Measurements from ENCODE around the gene ATAD3B. TPM values are rescaled to one million over a fixed set of nuclear protein-coding genes. Genes with fewer than 3 reads are reported as not detected.
"Not testable (repeated sequence)": the region's sequence is repeated elsewhere in the genome, so short reads cannot be mapped to it uniquely, and the experiment has no call there.

Gene ATAD3B
- polyA plus RNA-seq, 1 donor from 2014 or later: 57.2 TPM

- no peaks in the 10 kb centered on the region for H4K20me1 ChIP-seq (ENCODE audit: insufficient read depth)
- no peaks in the 10 kb centered on the region for H3K36me3 ChIP-seq (ENCODE audit: insufficient read depth, low read length)
- H3F3A ChIP-seq (ENCODE audit: insufficient read depth, low read length, poor library complexity, severe bottlenecking): no peaks in the 10 kb centered on the region
- H3K79me2 ChIP-seq (replicated peaks; ENCODE audit: insufficient read depth, low read length): no peaks in the 10 kb centered on the region
- H3K9ac ChIP-seq (ENCODE audit: low read length): no peak overlapping the region
- H3K4me2 ChIP-seq (ENCODE audit: low read length): no peak overlapping the region
- no peaks in the 10 kb centered on the region for H3K9me3 ChIP-seq (ENCODE audit: low read length)
- no peak overlapping the region for H3K4me3 ChIP-seq (ENCODE audit: low read length)
- TF ChIP-seq EZH2 (IDR thresholded peaks at IDR 0.05; ENCODE audit: borderline replicate concordance, insufficient read depth, low read length, poor library complexity, severe bottlenecking) (no peak), TAF1 (IDR thresholded peaks at IDR 0.05; ENCODE audit: low read depth) (no peak), RAD21 (conservative IDR thresholded peaks at IDR 0.05) (no peak), POLR2AphosphoS5 (IDR thresholded peaks at IDR 0.05) (no peak), EP300 (conservative IDR thresholded peaks at IDR 0.05; ENCODE audit: poor library complexity, severe bottlenecking) (no peak), SMC3 (conservative IDR thresholded peaks at IDR 0.05; ENCODE audit: poor library complexity) (no peak), MXI1 (conservative IDR thresholded peaks at IDR 0.05; ENCODE audit: poor library complexity, severe bottlenecking) (no peak)
- TF ChIP-seq, protein P1, sequence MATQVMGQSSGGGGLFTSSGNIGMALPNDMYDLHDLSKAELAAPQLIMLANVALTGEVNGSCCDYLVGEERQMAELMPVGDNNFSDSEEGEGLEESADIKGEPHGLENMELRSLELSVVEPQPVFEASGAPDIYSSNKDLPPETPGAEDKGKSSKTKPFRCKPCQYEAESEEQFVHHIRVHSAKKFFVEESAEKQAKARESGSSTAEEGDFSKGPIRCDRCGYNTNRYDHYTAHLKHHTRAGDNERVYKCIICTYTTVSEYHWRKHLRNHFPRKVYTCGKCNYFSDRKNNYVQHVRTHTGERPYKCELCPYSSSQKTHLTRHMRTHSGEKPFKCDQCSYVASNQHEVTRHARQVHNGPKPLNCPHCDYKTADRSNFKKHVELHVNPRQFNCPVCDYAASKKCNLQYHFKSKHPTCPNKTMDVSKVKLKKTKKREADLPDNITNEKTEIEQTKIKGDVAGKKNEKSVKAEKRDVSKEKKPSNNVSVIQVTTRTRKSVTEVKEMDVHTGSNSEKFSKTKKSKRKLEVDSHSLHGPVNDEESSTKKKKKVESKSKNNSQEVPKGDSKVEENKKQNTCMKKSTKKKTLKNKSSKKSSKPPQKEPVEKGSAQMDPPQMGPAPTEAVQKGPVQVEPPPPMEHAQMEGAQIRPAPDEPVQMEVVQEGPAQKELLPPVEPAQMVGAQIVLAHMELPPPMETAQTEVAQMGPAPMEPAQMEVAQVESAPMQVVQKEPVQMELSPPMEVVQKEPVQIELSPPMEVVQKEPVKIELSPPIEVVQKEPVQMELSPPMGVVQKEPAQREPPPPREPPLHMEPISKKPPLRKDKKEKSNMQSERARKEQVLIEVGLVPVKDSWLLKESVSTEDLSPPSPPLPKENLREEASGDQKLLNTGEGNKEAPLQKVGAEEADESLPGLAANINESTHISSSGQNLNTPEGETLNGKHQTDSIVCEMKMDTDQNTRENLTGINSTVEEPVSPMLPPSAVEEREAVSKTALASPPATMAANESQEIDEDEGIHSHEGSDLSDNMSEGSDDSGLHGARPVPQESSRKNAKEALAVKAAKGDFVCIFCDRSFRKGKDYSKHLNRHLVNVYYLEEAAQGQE (IDR thresholded peaks at IDR 0.05; ENCODE audit: borderline replicate concordance): no peak
- TF ChIP-seq, protein P2, sequence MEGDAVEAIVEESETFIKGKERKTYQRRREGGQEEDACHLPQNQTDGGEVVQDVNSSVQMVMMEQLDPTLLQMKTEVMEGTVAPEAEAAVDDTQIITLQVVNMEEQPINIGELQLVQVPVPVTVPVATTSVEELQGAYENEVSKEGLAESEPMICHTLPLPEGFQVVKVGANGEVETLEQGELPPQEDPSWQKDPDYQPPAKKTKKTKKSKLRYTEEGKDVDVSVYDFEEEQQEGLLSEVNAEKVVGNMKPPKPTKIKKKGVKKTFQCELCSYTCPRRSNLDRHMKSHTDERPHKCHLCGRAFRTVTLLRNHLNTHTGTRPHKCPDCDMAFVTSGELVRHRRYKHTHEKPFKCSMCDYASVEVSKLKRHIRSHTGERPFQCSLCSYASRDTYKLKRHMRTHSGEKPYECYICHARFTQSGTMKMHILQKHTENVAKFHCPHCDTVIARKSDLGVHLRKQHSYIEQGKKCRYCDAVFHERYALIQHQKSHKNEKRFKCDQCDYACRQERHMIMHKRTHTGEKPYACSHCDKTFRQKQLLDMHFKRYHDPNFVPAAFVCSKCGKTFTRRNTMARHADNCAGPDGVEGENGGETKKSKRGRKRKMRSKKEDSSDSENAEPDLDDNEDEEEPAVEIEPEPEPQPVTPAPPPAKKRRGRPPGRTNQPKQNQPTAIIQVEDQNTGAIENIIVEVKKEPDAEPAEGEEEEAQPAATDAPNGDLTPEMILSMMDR (IDR thresholded peaks at IDR 0.05; ENCODE audit: poor library complexity, severe bottlenecking): no peak
- H3K9me2 ChIP-seq (ENCODE audit: insufficient read depth, low read length): no peaks in the 10 kb centered on the region
- H2AFZ ChIP-seq (ENCODE audit: low read depth, low read length): no peak overlapping the region
- no peaks in the 10 kb centered on the region for H3K27me3 ChIP-seq (ENCODE audit: insufficient read depth, low read depth, low read length)
- no peak overlapping the region for H3K27ac ChIP-seq (ENCODE audit: low read length)
These were observed 20.0 kb downstream of the ATAD3B start for GRCh38 chr1:1491601-1492000.

- not testable (repeated sequence) for H3K9me3 ChIP-seq (ENCODE audit: low read length); H3K9me2 ChIP-seq (ENCODE audit: insufficient read depth, low read length); H3K4me2 ChIP-seq (ENCODE audit: low read length); H4K20me1 ChIP-seq (ENCODE audit: insufficient read depth); H2AFZ ChIP-seq (ENCODE audit: low read depth, low read length); H3K27ac ChIP-seq (ENCODE audit: low read length); H3K27me3 ChIP-seq (ENCODE audit: insufficient read depth, low read depth, low read length); H3K4me3 ChIP-seq (ENCODE audit: low read length); H3K79me2 ChIP-seq (replicated peaks; ENCODE audit: insufficient read depth, low read length); H3F3A ChIP-seq (ENCODE audit: insufficient read depth, low read length, poor library complexity, severe bottlenecking); H3K9ac ChIP-seq (ENCODE audit: low read length); H3K36me3 ChIP-seq (ENCODE audit: insufficient read depth, low read length)
These were observed 22.7 kb downstream of the ATAD3B start for GRCh38 chr1:1494311-1494710.

DNA sequence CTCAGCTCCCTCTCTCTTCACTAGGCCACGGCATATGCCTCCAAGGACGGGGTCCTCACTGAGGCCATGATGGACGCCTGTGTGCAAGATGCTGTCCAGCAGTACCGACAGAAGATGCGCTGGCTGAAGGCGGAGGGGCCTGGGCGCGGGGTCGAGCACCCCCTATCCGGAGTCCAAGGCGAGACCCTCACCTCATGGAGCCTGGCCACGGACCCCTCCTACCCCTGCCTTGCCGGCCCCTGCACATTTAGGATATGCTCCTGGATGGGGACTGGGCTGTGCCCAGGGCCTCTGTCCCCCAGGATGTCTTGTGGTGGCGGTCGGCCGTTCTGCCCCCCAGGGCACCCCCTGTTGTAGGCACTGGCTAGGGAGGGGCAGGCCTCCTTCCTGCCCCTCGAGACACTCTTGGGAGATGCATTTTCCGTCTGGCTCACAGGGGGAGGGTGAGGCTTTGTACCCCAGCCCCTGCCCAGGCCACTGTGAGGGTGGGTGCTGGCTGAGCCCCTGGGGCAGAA, 24.0 kb downstream of the ATAD3B start:
- not testable (repeated sequence) for H3K9me2 ChIP-seq (ENCODE audit: insufficient read depth, low read length); H3K9me3 ChIP-seq (ENCODE audit: low read length); H3K36me3 ChIP-seq (ENCODE audit: insufficient read depth, low read length); H3F3A ChIP-seq (ENCODE audit: insufficient read depth, low read length, poor library complexity, severe bottlenecking); H3K9ac ChIP-seq (ENCODE audit: low read length); H3K4me3 ChIP-seq (ENCODE audit: low read length); H2AFZ ChIP-seq (ENCODE audit: low read depth, low read length); H4K20me1 ChIP-seq (ENCODE audit: insufficient read depth); H3K79me2 ChIP-seq (replicated peaks; ENCODE audit: insufficient read depth, low read length); H3K4me2 ChIP-seq (ENCODE audit: low read length); H3K27me3 ChIP-seq (ENCODE audit: insufficient read depth, low read depth, low read length); H3K27ac ChIP-seq (ENCODE audit: low read length)

- H3K4me3 ChIP-seq (ENCODE audit: low read length); H3K4me2 ChIP-seq (ENCODE audit: low read length); H3K27me3 ChIP-seq (ENCODE audit: insufficient read depth, low read depth, low read length); H3K27ac ChIP-seq (ENCODE audit: low read length); H3K9me2 ChIP-seq (ENCODE audit: insufficient read depth, low read length); H4K20me1 ChIP-seq (ENCODE audit: insufficient read depth); H2AFZ ChIP-seq (ENCODE audit: low read depth, low read length); H3K9ac ChIP-seq (ENCODE audit: low read length); H3K79me2 ChIP-seq (replicated peaks; ENCODE audit: insufficient read depth, low read length); H3F3A ChIP-seq (ENCODE audit: insufficient read depth, low read length, poor library complexity, severe bottlenecking); H3K36me3 ChIP-seq (ENCODE audit: insufficient read depth, low read length); H3K9me3 ChIP-seq (ENCODE audit: low read length): not testable (repeated sequence)
These were observed 33.3 kb downstream of the ATAD3B start for GRCh38 chr1:1504777-1505365.
